SW 1271 (cell line): ENCODE data around the gene RBM39.
"Not testable (repeated sequence)": the region's sequence is repeated elsewhere in the genome, so short reads cannot be mapped to it uniquely, and the experiment has no call there.

Experiments used
- DNase-seq, 2 experiments: peaks; one replicate each; lab custom pipeline; 2025; lab: John Stamatoyannopoulos, UW

RBM39 gene

DNA sequence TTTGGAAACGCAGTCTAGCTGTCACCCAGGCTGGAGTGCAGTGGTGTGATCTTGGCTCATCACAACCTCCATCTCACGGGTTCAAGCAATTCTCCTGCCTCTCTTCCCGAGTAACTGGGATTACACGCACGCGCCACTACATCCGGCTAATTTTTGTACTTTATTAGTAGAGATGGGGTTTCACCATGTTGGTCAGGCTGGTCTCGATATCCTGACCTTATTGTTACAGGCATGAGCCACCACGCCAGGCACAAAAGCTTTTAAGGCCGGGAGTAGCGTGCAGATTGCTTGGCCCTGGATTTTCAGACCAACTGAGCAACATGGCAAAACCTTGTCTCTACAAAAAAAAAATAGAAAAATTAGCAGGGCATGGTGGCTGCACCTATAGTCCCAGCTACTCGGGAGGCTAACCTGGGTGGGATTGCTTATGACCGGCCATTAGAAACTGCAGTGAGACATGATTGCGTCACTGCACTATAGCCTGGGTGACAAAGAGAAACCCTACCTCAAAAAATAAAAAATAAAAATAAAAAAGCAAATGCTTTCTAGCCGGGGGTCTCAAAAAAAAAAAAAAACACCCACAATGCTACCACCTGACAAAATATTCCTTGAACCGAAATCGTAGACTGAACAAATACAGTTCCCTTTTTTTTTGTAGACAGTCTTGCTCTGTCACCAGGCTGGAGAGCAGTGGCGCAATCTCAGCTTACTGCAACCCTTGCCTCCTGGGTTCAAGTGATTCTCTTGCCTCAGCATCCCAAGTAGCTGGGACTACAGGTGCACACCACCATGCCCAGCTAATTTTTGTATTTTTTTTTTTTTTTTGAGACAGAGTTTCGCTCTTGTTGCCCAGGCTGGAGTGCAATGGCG lies 15.0 kb downstream of the RBM39 start:
- DNase-seq: no peak

GRCh38 chr20:35724321-35725230 lies 17.5 kb downstream of the RBM39 start:
- DNase-seq: no peak

GRCh38 chr20:35723652-35724320 lies 18.3 kb downstream of the RBM39 start:
- not testable (repeated sequence) for DNase-seq

GRCh38 chr20:35723275-35723639 lies 18.8 kb downstream of the RBM39 start:
- DNase-seq: not testable (repeated sequence)

DNA sequence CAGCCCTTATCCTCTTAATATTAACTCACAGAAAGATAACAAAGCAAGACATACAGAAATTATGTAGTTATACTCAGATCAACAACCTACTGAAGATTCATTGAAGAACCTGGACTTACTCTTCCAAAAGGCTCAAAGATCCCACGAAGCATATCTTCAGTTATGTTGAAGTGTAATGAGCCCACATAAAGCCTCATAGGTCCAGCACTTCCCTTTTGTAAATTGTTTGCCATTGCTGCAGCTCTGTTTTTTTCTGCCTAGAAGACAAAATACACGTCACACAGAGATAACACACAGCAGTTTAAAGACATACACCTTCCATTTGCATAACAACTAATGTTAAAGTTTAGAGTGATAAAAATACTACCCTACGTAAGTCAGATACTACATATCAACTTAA lies 20.4 kb downstream of the RBM39 start:
- no peak for DNase-seq

GRCh38 chr20:35721219-35721618 lies 20.8 kb downstream of the RBM39 start:
- DNase-seq: no peak

DNA sequence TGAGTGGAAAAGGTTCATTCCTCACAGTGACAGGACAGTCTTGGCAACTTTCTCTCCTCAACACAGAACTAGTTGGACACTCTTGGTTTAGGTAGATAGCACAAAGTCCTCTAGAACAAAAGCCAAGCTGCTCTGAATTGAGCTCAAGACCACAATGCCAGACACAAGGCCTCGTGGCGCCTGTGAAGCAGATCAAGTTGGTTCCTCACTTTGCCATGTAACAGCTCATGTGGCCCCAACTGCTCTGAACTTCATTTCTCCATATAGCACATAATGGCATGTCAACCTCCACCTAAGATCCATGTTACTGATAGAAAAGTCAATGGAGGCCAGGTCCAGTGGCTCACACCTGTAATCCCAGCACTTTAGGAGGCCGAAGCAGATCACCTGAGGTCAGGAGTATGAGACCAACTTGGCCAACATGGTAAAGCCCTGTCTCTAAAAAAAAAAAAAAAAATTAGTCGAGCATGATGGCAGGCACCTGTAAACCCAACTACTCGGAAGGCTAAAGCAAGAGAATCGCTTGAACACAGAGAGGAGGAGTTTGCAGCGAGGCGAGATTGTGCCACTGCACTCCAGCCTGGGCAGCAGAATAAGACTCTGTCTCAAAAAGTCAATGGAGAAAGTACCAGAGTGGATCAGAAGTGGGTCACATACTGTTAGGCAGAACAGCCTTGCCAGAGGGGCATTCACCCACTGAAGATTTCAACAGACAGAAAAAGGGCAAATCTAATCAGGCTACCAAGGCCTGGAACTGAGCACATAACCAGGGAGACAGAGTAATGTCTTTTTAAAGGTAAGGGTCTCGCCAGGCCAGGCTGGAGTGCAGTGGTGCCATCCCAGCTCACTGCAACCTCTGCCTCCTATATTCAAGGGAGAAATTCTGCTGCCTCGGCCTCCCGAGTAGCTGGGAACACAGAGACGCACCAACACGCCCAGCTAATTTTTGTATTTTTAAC lies 21.6 kb downstream of the RBM39 start:
- no peak for DNase-seq

- DNase-seq: no peak
Measured at GRCh38 chr20:35719717-35720116, 22.3 kb downstream of the RBM39 start.

- no peak for DNase-seq
Measured at GRCh38 chr20:35718972-35719635, 23.0 kb downstream of the RBM39 start.

- not testable (repeated sequence) for DNase-seq
Measured at GRCh38 chr20:35718321-35718720, 23.7 kb downstream of the RBM39 start.

DNA sequence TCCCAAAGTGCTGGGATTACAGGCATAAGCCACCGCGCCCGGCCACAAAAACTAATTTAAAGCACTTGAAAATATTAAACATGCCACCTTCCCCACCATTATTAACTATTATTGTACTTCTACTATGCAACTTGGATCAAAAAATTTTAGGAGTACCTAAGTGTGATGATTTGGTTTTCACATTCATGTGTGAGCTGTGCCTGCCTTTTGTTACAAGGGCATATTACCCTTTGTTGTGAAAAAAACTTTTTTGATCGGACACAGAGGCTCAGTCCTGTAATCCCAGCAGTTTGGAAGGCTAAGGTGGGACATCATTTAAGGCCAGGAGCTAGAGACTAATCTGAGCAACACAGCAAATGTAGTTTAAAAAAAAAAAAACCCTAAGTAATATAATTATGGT lies 25.7 kb downstream of the RBM39 start:
- no peak for DNase-seq

DNA sequence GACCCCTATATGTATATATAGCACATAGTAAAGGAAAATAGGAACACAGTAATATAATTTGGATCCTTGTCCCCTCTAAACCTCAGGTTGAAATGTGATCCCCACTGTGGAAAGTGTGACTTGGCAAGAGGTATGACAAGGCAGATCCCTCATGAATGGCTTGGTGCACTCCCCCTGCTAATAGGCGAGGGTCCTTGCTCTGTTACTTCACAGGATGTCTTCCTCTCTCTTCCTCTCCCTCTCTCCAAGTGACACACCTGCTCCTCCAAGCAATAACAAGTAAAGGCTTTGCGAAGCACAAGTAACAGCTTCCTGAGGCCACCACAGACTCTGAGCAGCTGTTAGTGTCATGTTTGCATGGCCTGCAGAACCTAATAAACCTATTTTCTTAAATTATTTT lies 26.4 kb downstream of the RBM39 start:
- DNase-seq: no peak

DNA sequence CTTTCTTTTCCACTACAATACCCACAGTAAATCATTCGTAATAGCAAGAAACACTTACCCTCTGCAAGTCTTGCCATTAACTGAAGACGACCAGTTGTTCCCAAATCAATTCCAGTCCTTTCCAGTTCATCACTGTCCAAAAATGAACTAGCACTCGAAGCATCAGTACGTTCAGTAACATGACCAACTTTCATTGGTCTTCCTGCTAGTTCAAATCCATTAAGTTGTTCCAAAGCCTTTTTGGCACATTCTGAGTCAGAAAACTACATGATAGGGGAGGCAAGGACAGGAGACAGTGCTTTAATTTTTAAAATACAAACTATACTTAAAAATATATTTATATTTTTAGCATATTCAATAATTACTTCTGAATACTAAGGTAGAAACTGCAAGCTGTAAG lies 27.9 kb downstream of the RBM39 start:
- DNase-seq: no peak

DNA sequence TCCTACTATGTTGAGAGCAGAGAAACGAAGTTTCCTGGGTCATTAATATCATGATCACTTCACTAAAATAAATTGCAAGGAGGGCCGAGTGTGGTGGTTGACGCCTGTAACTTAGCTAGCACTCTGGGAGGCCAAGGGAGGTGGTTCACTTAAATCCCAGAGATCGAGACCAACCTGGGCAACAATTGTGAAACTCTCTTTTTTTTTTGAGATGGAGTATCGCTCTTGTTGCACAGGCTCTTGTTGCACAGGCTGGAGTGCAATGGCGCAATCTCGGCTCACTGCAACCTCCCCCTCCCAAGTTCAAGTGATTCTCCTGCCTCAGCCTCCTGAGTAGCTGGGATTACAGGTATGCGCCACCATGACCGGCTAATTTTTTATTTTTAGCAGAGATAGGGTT lies 28.9 kb downstream of the RBM39 start:
- DNase-seq: not testable (repeated sequence)

- no peak for DNase-seq
Measured at GRCh38 chr20:35711588-35712209, 30.4 kb downstream of the RBM39 start.

DNA sequence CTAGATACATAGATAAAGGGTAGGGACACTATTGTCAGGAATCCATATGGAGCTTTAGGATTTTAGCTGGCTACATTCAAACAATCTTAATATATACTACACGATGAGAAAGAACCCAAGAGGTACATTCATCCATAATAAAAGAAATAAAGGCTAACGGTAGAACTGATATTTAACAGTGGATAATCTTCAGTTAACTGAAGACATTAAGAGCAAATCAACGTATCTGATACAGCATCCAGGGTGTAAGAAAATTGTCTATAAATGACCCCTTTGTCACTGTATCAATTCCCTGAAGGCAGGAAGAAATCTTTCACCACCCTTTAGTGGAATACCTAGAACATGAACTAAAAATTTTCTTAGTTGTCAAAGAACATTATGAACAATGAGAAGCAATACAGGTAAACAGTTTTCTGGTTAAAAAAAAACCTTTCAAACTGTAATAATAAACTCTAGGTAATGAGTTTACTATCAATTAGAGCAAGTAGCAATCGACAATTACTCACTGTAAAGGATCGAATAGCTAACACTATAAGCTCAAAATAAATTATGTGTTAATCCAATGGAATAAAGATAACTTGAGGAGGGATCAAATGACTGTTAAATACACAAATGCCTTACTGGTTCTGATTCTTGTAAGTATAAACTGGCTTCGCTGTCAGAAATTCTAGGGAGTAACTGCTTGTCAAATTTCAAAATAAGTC lies 31.0 kb downstream of the RBM39 start:
- DNase-seq: no peak

DNA sequence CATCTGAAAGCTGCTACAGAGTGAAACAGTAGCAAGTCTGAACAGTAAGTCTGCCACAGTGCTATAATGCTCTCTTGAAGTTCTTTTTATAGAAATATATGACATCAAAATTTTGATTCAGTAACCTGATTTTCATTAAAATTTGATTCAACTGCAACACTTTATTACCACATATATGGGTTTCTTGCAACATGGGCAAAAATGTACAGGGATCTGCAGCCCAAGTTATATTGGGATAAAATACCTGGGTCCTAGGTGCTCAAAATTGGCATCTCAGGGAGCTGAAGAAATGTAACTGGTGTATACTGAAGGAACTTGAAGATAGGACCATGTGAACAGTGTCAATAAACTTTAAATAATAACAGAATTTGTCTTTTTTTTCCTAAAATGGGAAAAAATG lies 32.0 kb downstream of the RBM39 start:
- no peak for DNase-seq

DNA sequence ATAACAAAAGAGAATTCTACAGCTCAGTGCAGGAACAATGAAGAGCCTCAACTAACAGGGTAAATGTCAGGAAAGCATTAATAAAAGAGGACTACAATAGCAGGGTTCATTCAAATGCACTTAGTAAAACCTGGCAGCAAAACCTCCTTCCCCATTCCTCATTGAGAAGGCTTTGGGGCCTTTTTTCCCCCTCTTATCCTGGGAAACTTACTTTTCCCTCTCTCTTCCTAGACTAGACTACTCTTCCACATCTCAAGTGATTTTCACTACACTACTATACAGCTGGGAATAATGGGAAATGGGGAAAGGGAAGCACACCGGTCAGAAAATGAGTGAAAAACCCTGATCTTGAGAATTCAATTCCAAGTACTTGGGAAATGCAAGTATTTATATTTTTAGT lies 32.8 kb downstream of the RBM39 start:
- DNase-seq: no peak

DNA sequence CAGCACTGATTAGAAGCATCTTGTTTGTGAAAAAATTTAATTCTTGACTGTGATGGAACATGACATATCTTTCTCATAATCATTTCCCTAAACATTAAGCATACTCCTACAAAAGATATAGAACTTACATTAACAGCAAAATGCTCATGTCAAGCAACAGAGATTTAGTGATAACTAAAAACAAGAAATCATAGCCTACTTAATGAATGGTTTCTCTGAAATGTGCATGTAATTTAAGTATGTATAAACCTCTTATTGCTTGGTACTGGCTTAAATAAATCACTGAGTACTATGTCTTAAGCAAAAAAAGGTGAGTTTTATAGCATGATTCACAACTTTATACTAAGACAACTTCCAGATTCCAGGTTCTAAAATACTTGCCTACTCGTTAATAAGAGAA lies 33.6 kb downstream of the RBM39 start:
- no peak for DNase-seq
